Psoas muscle (tissue), 8 donors: ENCODE results near the gene DMAC2L. TPM values are rescaled to one million over a fixed set of nuclear protein-coding genes. Genes with fewer than 3 reads are reported as not detected.
"Not testable (repeated sequence)": the region's sequence is repeated elsewhere in the genome, so short reads cannot be mapped to it uniquely, and the experiment has no call there.

Source experiments
- ATAC-seq, 4 donors: fragments of 200-7000 bp; cut with Tn5 transposase; one replicate each; pipeline ENCODE4 v1.9.1; 2020; ENCODE audit warnings: moderate library complexity in 3 of 4, mild to moderate bottlenecking in 2 of 4
- DNase-seq, 2 donors: peaks; one replicate each; pipeline ENCODE4 v3.0.0-alpha.2; 2020
- H3K27ac ChIP-seq: fragments of 200-600 bp; one replicate; pipeline ENCODE4 v1.8.0; 2022
- H3K27me3 ChIP-seq, 3 donors: fragments of 200-600 bp in 1 of 3; one replicate each; pipeline versions ENCODE4 v1.6.1 to v1.8.0; 2013 to 2022; ENCODE audit warnings: low read length in 2 of 3, mild to moderate bottlenecking in 2 of 3, moderate library complexity in 1 of 3; ENCODE audit not compliant: insufficient read depth in 3 of 3
- H3K36me3 ChIP-seq, 2 donors: fragments of 200-600 bp in 1 of 2; one replicate each; pipeline versions ENCODE4 v1.6.1 to v1.8.0; 2013 to 2022; ENCODE audit warnings: low read depth in 1 of 2, mild to moderate bottlenecking in 1 of 2, moderate library complexity in 1 of 2; ENCODE audit not compliant: insufficient read depth in 1 of 2
- H3K4me1 ChIP-seq: fragments of 200-600 bp; one replicate; pipeline ENCODE4 v1.8.0; 2022
- H3K4me3 ChIP-seq: fragments of 200-600 bp; one replicate; pipeline ENCODE4 v1.8.0; 2022; ENCODE audit warnings: mild to moderate bottlenecking
- H3K9me3 ChIP-seq: fragments of 200-600 bp; one replicate; pipeline ENCODE4 v1.8.0; 2022
- WGBS, 3 donors: extraction: QIAGEN DNeasy Blood & Tissue Kit; methylation state at CpG; one replicate each; pipeline versions ENCODE4 v1.1.6 to v1.1.7; 2013; 5-methylcytosine and 5-hydroxymethylcytosine counted together
- intact Hi-C, 2 donors: fragments of 100-400 bp; cut with DNase I; formaldehyde crosslinking; loops; one replicate each; pipeline versions ENCODE4 v1.11.0 to v1.14.2; 2022
- polyA plus RNA-seq, 3 donors: library from polyadenylated mRNA; stranded (reverse); fragments of 200-250 nt; gene quantifications; one replicate each; pipeline ENCODE4 v1.2.3, GENCODE V29; 2013
- total RNA-seq, 4 donors: library from RNA; stranded (reverse); fragmentation: NEBNext Ultra II Directional in 2 of 4; extraction: Animal tissue kit (Norgen Biotek cat#: 25700) in 2 of 4; gene quantifications; one replicate each; pipeline versions ENCODE4 v1.2.1 to v1.2.4, GENCODE V29; 2021 to 2023
- TF ChIP-seq, protein P1 (sequence below): fragments of 200-600 bp; IDR thresholded peaks from one replicate; pipeline ENCODE4 v1.8.0; 2022; ENCODE audit warnings: antibody characterized with exemption
- donor health status: healthy with polysubstance abuse.
- donor health status: DM: no; HTN: no; CAD: no; lungs with moderate emphysema.
- donor health status: Bipolar disorder and iron deficiency.
- donor health status: healthy.
- donor health status: DM: yes; HTN: yes; CAD: no.
- donor health status: DM: no; HTN: no; CAD: no.
- donor health status: DM: no; HTN: no; CAD: no.
- donor health status: DM: yes; HTN: yes; CAD: no.

The DMAC2L gene
- total and polyA plus RNA-seq, 7 donors, result 21.7 to 43.5 (median 32.7) TPM

DNA sequence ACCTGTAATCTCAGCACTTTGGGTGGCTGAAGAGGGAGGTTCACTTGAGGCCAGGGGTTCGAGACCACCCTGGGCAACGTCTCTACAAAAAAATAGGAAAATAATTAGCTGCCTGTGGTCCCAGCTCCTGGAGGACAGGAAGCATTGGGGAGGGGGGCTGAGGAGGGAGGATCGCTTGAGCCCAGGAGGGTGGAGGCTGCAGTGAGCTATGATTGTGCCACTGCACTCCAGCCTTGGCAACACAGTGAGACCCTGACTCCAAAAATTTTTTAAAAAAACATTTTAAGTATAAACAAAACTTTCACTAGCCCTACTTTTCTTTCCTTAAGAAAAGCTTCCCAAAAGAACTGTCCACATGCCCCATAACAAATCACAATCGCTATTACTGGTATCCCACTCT lies 1.7 kb upstream of the DMAC2L start:
- Histone ChIP-seq H3K4me3 (no peak overlapping the region), H3K4me1 (peaks cover 24% of the 10 kb centered on the region), H3K27ac (no peak overlapping the region), H3K36me3 (peaks cover 0 to 12% of the 10 kb centered on the region in 2 donors), H3K9me3 (no peaks in the 10 kb centered on the region), H3K27me3 (no peaks in the 10 kb centered on the region)
- 91 to 98% (median 93%) methylated on average over 4 of the region's 4 CpGs for WGBS, 3 donors
- DNase-seq, result no peak
- no peak for ATAC-seq
- TF ChIP-seq, protein P1, sequence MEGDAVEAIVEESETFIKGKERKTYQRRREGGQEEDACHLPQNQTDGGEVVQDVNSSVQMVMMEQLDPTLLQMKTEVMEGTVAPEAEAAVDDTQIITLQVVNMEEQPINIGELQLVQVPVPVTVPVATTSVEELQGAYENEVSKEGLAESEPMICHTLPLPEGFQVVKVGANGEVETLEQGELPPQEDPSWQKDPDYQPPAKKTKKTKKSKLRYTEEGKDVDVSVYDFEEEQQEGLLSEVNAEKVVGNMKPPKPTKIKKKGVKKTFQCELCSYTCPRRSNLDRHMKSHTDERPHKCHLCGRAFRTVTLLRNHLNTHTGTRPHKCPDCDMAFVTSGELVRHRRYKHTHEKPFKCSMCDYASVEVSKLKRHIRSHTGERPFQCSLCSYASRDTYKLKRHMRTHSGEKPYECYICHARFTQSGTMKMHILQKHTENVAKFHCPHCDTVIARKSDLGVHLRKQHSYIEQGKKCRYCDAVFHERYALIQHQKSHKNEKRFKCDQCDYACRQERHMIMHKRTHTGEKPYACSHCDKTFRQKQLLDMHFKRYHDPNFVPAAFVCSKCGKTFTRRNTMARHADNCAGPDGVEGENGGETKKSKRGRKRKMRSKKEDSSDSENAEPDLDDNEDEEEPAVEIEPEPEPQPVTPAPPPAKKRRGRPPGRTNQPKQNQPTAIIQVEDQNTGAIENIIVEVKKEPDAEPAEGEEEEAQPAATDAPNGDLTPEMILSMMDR, result no peak
- intact Hi-C loops, result loop anchor here in 1 of 2 donors (5.0 kb wide), 1 partner anchor 222 kb away; the partner anchor contains the start of gene MAP4K5

DNA sequence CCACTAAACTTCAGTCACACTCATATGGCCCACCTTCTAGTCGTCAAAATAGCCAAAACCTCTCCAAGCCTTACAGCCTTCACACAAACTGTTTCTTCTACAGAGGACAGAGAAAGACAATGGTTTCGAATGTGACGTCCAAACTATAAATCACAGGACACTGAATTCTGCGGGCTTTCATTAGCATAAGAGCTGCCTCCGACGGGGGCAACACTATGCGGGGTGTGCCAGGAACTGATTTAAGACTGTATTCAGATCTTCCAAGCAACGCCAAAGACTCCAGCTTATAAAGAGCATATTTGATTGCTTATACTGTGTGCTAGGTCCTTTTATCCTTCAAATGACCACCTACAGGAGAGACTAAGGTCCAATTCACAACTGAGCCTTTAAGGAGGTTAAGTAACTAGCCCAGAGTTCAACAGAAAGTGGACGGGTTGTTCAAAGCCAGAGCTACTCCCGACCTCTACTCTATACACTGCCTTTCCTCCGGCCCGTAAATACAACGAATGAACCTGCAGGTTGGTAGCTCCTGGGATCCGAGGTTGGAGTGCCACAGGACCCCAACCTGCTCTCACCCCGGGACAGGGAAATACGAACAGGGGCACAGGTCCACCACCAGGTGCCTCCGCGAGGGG lies 670 bp upstream of the DMAC2L start:
- no peak for DNase-seq
- H3K27me3 ChIP-seq, result no peaks in the 10 kb centered on the region
- intact Hi-C loops, result loop anchor here in 1 of 2 donors (5.0 kb wide), 1 partner anchor 221 kb away; the partner anchor contains the start of gene MAP4K5
- H3K9me3 ChIP-seq, result no peaks in the 10 kb centered on the region
- peak overlapping the region; percentile 91 for H3K27ac ChIP-seq
- H3K36me3 ChIP-seq, result peaks cover 0 to 12% of the 10 kb centered on the region in 2 donors
- peaks cover 24% of the 10 kb centered on the region for H3K4me1 ChIP-seq
- WGBS, 3 donors, result 1 to 3% (median 2%) methylated on average over 18 of the region's 18 CpGs
- H3K4me3 ChIP-seq, result peak overlapping the region; percentile 92
- ATAC-seq, result no peak
- TF ChIP-seq, protein P1, result no peak

DNA sequence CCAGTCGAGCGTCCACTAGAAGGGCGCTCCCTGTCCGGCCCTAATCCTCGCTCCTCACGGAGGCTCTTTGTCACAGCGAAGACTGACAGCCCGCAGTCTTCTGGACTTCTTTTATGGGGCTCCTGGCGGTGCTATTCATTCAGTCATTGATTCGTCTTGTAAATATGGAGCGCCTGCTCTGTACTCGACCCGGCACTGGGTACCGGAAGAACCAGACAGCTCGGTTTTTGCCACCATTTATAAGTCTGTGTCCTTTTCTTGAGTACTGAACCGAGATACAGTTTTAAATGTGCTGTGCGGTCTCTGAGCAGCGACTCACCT lies 570 bp downstream of the DMAC2L start:
- peak in 1 of 4 donors; percentile 16 for ATAC-seq
- TF ChIP-seq, protein P1, result no peak
- WGBS, 3 donors, result 3 to 4% (median 3%) methylated on average over 16 to 18 of the region's 18 CpGs
- H3K36me3 ChIP-seq, result peaks cover 0 to 12% of the 10 kb centered on the region in 2 donors
- peaks cover 25% of the 10 kb centered on the region for H3K4me1 ChIP-seq
- no peaks in the 10 kb centered on the region for H3K9me3 ChIP-seq
- peak overlapping the region; percentile 91 for H3K27ac ChIP-seq
- no peaks in the 10 kb centered on the region for H3K27me3 ChIP-seq
- intact Hi-C loops, result loop anchor here in 1 of 2 donors (5.0 kb wide), 1 partner anchor 220 kb away; the partner anchor contains the start of gene MAP4K5
- DNase-seq, result no peak
- peak overlapping the region; percentile 92 for H3K4me3 ChIP-seq

DNA sequence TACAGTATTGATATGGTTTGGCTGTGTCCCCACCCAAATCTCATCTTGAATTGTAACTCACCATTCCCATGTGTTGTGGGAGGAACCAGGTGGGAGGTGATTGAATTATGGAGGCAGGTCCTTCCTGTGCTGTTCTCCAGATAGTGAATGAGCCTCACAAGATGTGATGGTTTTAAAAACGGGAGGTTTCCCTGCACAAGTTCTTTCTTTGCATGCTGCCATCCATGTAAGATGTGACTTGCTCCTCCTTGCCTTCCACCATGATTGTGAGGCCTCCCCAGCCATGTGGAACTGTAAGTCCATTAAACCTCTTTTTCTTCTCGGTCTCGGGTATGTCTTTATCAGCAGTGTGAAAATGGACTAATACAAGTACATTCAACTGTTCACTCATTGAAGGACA lies 2.0 kb downstream of the DMAC2L start:
- not testable (repeated sequence) for H3K27ac ChIP-seq, DNase-seq, ATAC-seq, H3K4me3 ChIP-seq, H3K27me3 ChIP-seq, H3K9me3 ChIP-seq
- H3K4me1 ChIP-seq, result peaks cover 38% of the 10 kb centered on the region
- WGBS, 3 donors, result 92 to 99% (median 93%) methylated on average over 3 of the region's 3 CpGs
- intact Hi-C loops, result loop anchor here in 1 of 2 donors (5.0 kb wide), 1 partner anchor 218 kb away; the partner anchor contains the start of gene MAP4K5
- peaks cover 0 to 12% of the 10 kb centered on the region in 2 donors for H3K36me3 ChIP-seq

DNA sequence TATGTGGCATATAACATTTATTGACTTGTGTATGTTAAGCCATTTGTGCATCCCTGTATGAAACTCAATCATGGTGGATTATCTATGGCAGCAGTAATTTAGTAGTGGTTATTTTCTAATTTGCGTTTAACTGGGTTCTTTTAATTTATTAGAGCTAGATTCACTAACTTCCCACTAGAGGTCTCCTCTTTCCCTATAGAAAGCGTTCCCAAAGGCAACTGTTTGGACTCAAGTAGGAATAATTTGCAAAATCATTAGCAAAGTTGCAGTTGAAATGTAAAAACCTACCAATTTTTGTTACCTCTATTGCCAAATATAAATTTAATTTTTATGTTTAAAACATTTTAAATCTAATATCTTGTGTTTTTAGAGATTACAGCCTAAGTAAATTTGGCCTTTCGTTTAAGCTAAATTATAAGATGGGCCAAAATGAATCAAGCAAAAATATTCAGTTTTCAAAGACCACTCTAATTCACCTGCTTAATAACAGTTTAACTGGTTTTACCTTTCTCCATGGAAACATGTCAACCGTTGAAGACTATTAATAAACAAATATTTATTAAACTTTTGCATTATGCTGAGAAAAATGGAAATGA lies 6.0 kb downstream of the DMAC2L start:
- 46 to 59% (median 49%) methylated on average over 4 of the region's 4 CpGs for WGBS, 3 donors
- peaks cover 0 to 18% of the 10 kb centered on the region in 2 donors for H3K36me3 ChIP-seq
- ATAC-seq (no peak), DNase-seq (no peak)
- TF ChIP-seq, protein P1, result peak; percentile 53
- H3K9me3 ChIP-seq, result no peaks in the 10 kb centered on the region
- H3K27me3 ChIP-seq, result no peaks in the 10 kb centered on the region
- H3K4me1 ChIP-seq, result peaks cover 48% of the 10 kb centered on the region
- H3K27ac ChIP-seq, result no peak overlapping the region
- no peak overlapping the region for H3K4me3 ChIP-seq
- intact Hi-C loops, result no loop called here
